Neuronal stem cell (in vitro differentiated cells): ENCODE data around the gene ENOX1.

Experiments
- DNase-seq: peaks from one replicate; pipeline ENCODE4 v3.0.0-alpha.2; 2013; ENCODE audit warnings: low spot score
- H2AFZ ChIP-seq: one replicate; pipeline ENCODE4 v1.6.1; 2013; ENCODE audit warnings: mild to moderate bottlenecking, low read length, inconsistent platforms
- H2AK5ac ChIP-seq: 2 replicates; pipeline ENCODE4 v1.6.1; 2013; ENCODE audit warnings: low read depth, mild to moderate bottlenecking, inconsistent platforms, low read length, moderate library complexity, mixed read lengths
- H2BK120ac ChIP-seq: 2 replicates; pipeline ENCODE4 v1.6.1; 2013; ENCODE audit warnings: low read depth, mild to moderate bottlenecking, inconsistent platforms, low read length, moderate library complexity, mixed read lengths
- H2BK12ac ChIP-seq: one replicate; pipeline ENCODE4 v1.6.1; 2013; ENCODE audit warnings: low read length, inconsistent platforms
- H2BK15ac ChIP-seq: 2 replicates; pipeline ENCODE4 v1.6.1; 2013; ENCODE audit warnings: mild to moderate bottlenecking, low read length, inconsistent platforms, mixed read lengths
- H2BK5ac ChIP-seq: one replicate; pipeline ENCODE4 v1.6.1; 2013; ENCODE audit warnings: inconsistent platforms, mild to moderate bottlenecking, low read length, moderate library complexity
- H3K14ac ChIP-seq: one replicate; pipeline ENCODE4 v1.6.1; 2013; ENCODE audit warnings: low read length, inconsistent platforms
- H3K18ac ChIP-seq: 2 replicates; pipeline ENCODE4 v1.6.1; 2013; ENCODE audit warnings: low read length, inconsistent platforms
- H3K23ac ChIP-seq: 2 replicates; pipeline ENCODE4 v1.6.1; 2013; ENCODE audit warnings: low read depth, mild to moderate bottlenecking, mixed read lengths, low read length, inconsistent platforms; ENCODE audit not compliant: poor library complexity
- H3K27ac ChIP-seq: replicated peaks from 3 replicates; pipeline ENCODE4 v1.5.1; 2013; ENCODE audit warnings: low read length, inconsistent platforms
- H3K27me3 ChIP-seq, 3 experiments: 2 replicates each; pipeline ENCODE4 v1.6.1; 2013; ENCODE audit warnings: low read length in 3 of 3, mild to moderate bottlenecking in 2 of 3, inconsistent platforms in 1 of 3, low read depth in 1 of 3, mixed read lengths in 1 of 3, moderate library complexity in 1 of 3; ENCODE audit not compliant: control insufficient read depth in 3 of 3, insufficient read depth in 3 of 3
- H3K36me3 ChIP-seq, 2 donors: replicated peaks in 1 of 2; 2 replicates each; pipeline ENCODE4 v1.6.1; 2013; ENCODE audit warnings: low read length in 2 of 2; ENCODE audit not compliant: control insufficient read depth in 2 of 2, insufficient read depth in 2 of 2
- H3K4ac ChIP-seq: 2 replicates; pipeline ENCODE4 v1.6.1; 2013; ENCODE audit warnings: inconsistent platforms, mild to moderate bottlenecking, low read length, moderate library complexity
- H3K4me1 ChIP-seq, 2 donors: 1 replicate in 1 of 2; 2 replicates in 1 of 2; pipeline ENCODE4 v1.6.1; 2013; ENCODE audit warnings: low read length in 2 of 2, low read depth in 1 of 2; ENCODE audit not compliant: control insufficient read depth in 2 of 2, insufficient read depth in 1 of 2
- H3K4me2 ChIP-seq: one replicate; pipeline ENCODE4 v1.6.1; 2013; ENCODE audit warnings: mild to moderate bottlenecking, low read length, inconsistent platforms; ENCODE audit not compliant: insufficient read depth, poor library complexity, severe bottlenecking
- H3K4me3 ChIP-seq, 2 donors: 2 replicates each; pipeline ENCODE4 v1.5.1; 2013; ENCODE audit warnings: low read length in 2 of 2, mild to moderate bottlenecking in 2 of 2, inconsistent platforms in 1 of 2, moderate library complexity in 1 of 2
- H3K79me1 ChIP-seq: one replicate; pipeline ENCODE4 v1.6.1; 2013; ENCODE audit warnings: low read depth, mild to moderate bottlenecking, inconsistent platforms, low read length, moderate library complexity
- H3K9ac ChIP-seq: one replicate; pipeline ENCODE4 v1.6.1; 2013; ENCODE audit warnings: mild to moderate bottlenecking, low read depth, low read length, inconsistent platforms; ENCODE audit not compliant: poor library complexity
- H3K9me3 ChIP-seq, 2 donors: replicated peaks in 1 of 2; 2 replicates each; pipeline versions ENCODE3 to v1.6.1; 2013; ENCODE audit warnings: low read length in 2 of 2, mild to moderate bottlenecking in 2 of 2, inconsistent platforms in 1 of 2, low read depth in 1 of 2, mixed read lengths in 1 of 2, moderate library complexity in 1 of 2; ENCODE audit not compliant: control insufficient read depth in 2 of 2, insufficient read depth in 1 of 2
- H4K8ac ChIP-seq: one replicate; pipeline ENCODE4 v1.6.1; 2013; ENCODE audit warnings: low read depth, mild to moderate bottlenecking, inconsistent platforms, low read length, moderate library complexity
- H4K91ac ChIP-seq: one replicate; pipeline ENCODE4 v1.6.1; 2013; ENCODE audit warnings: low read length, low read depth, mild to moderate bottlenecking, inconsistent platforms; ENCODE audit not compliant: poor library complexity
- WGBS, 2 donors: extraction: QIAGEN DNeasy Blood & Tissue Kit; methylation state at CpG; one replicate each; pipeline ENCODE4 v1.1.7; 2013; ENCODE audit warnings: missing lambda C conversion rate in 2 of 2, mixed read lengths in 1 of 2; ENCODE audit not compliant: insufficient read length in 2 of 2, insufficient replicate concordance in 1 of 2; ENCODE audit errors: extremely low coverage in 2 of 2; 5-methylcytosine and 5-hydroxymethylcytosine counted together

Gene ENOX1

DNA sequence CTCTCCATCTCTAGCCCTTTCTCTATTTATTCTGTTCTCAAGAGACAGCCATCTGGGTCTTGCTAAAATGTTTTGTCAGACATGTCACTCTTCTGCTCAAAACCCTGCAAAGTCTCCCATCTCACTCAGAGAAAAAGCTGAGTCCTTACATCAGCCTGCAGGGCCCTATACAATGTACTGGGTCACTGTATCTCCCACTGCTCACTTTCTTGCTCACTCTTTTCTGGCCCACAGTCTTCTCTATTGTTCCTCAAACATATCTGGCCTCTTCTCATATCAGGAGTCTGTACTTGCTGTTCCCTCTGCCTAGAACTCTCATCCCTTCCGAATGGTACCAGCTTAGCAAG lies 189.2 kb downstream of the ENOX1 start:
- DNase-seq = no peak
- Histone ChIP-seq H3K4ac (no peak overlapping the region), H2BK120ac (no peak overlapping the region), H3K79me1 (no peaks in the 10 kb centered on the region), H4K91ac (no peak overlapping the region), H3K4me1 (peaks cover 0 to 8% of the 10 kb centered on the region in 2 donors), H3K36me3 (no peaks in the 10 kb centered on the region), H3K27ac (no peak overlapping the region), H3K9ac (no peak overlapping the region), H3K4me3 (no peak overlapping the region), H3K9me3 (peaks cover 0 to 2% of the 10 kb centered on the region in 2 donors), H3K27me3 (no peaks in the 10 kb centered on the region), H3K18ac (no peak overlapping the region), H2BK5ac (no peak overlapping the region), H2BK12ac (no peak overlapping the region), H2AK5ac (no peak overlapping the region), H3K23ac (no peak overlapping the region), H3K14ac (no peak overlapping the region), H4K8ac (no peak overlapping the region), H3K4me2 (no peak overlapping the region), H2BK15ac (no peak overlapping the region), H2AFZ (no peak overlapping the region)
- WGBS, 2 donors = no CpG with 5 or more reads among the region's 1 CpG

DNA sequence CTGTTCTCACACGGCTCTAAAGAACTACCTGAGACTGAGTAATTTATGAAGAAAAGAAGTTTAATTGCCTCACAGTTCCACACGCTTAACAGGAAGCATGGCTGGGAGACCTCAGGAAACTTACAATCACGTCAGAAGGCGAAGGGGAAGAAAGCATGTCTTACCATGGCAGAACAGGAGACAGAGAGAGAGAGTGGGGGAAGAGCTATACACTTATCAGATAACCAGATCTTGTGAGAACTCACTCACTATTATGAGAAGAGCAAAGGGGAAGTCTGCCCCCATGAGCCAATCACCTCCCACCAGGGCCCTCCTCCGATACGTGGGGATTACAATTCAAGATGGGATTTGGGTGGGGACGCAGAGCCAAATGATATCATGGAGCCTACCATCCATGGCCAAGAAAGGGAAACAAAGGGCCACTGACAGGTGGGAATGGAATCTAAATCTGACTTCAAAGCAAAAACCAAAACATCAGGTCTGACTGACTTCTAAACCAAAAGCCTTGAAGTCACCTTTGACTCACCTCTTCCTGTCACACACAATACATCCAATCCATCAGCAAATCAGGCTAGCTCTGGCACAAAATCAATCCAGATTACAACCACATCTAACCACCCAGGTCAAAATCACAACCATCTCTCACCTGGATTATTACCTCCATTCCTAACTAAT lies 189.7 kb downstream of the ENOX1 start:
- Histone ChIP-seq H3K4me1 (peaks cover 0 to 8% of the 10 kb centered on the region in 2 donors), H2BK5ac (no peak overlapping the region), H2AK5ac (no peak overlapping the region), H3K18ac (no peak overlapping the region), H3K14ac (no peak overlapping the region), H3K79me1 (no peaks in the 10 kb centered on the region), H2BK15ac (no peak overlapping the region), H3K4ac (no peak overlapping the region), H3K27ac (no peak overlapping the region), H2BK120ac (no peak overlapping the region), H2AFZ (no peak overlapping the region), H3K23ac (no peak overlapping the region), H3K9me3 (peaks cover 0 to 2% of the 10 kb centered on the region in 2 donors), H3K9ac (no peak overlapping the region), H3K4me3 (no peak overlapping the region), H4K91ac (no peak overlapping the region), H3K27me3 (no peaks in the 10 kb centered on the region), H4K8ac (no peak overlapping the region), H2BK12ac (no peak overlapping the region), H3K4me2 (no peak overlapping the region), H3K36me3 (no peaks in the 10 kb centered on the region)
- WGBS, 2 donors = no CpG with 5 or more reads among the region's 7 CpGs
- no peak for DNase-seq

DNA sequence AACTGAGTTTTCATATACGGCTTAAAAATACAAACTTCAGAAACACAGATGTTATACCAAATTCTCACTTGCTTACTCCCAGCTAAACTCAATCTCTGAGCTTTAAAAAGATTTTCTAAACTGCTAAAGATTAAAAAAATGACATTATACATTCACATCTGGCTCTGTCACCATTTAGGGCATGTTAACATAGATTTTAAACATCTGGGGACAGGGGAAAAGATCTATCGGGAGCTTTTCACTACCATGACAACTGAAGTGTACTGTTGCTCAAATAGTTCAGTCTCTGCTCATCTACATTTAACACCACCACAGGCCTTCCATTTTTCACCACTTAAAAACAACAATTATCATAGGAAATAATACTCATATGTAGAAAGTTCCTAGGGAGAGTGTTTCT lies 190.8 kb downstream of the ENOX1 start:
- H3K4ac ChIP-seq = no peak overlapping the region
- H3K14ac ChIP-seq = no peak overlapping the region
- no peak overlapping the region for H2BK120ac ChIP-seq
- H2AK5ac ChIP-seq = no peak overlapping the region
- H3K23ac ChIP-seq = no peak overlapping the region
- H3K79me1 ChIP-seq = no peaks in the 10 kb centered on the region
- no peak overlapping the region for H2AFZ ChIP-seq
- H3K36me3 ChIP-seq = no peaks in the 10 kb centered on the region
- no peak overlapping the region for H3K4me3 ChIP-seq
- H3K4me2 ChIP-seq = no peak overlapping the region
- peaks cover 0 to 2% of the 10 kb centered on the region in 2 donors for H3K4me1 ChIP-seq
- no peaks in the 10 kb centered on the region for H3K27me3 ChIP-seq
- H3K9ac ChIP-seq = no peak overlapping the region
- H4K91ac ChIP-seq = no peak overlapping the region
- H3K9me3 ChIP-seq = peaks cover 0 to 2% of the 10 kb centered on the region in 2 donors
- WGBS, 2 donors = no CpG with 5 or more reads among the region's 2 CpGs
- no peak overlapping the region for H4K8ac ChIP-seq
- no peak overlapping the region for H3K27ac ChIP-seq
- DNase-seq = no peak
- no peak overlapping the region for H2BK5ac ChIP-seq
- H2BK12ac ChIP-seq = no peak overlapping the region
- no peak overlapping the region for H3K18ac ChIP-seq
- H2BK15ac ChIP-seq = no peak overlapping the region

DNA sequence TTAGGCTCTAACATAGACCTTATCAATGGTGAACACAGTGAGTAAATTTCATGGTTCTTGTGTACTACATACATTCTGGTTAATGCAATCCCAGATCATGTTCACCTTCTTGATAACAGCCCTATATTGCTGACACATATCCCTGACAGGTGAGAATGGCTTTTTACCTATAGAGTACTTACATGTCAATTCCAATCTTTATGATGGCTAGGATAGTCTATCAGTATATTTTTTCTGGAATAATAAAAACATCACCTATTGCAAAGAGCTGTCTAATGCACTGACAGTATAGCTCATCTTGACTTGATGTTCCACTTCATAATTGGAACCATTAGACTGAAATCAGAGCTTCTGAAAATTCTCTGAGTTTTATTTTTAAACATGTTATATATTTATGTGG lies 199.4 kb downstream of the ENOX1 start:
- Histone ChIP-seq H2AFZ (no peak overlapping the region), H3K27me3 (no peaks in the 10 kb centered on the region), H3K18ac (no peak overlapping the region), H4K8ac (no peak overlapping the region), H2AK5ac (no peak overlapping the region), H2BK5ac (no peak overlapping the region), H3K79me1 (no peaks in the 10 kb centered on the region), H2BK12ac (no peak overlapping the region), H3K14ac (no peak overlapping the region), H3K4me2 (no peak overlapping the region), H4K91ac (no peak overlapping the region), H3K9me3 (no peaks in the 10 kb centered on the region), H3K4me3 (no peak overlapping the region), H2BK15ac (no peak overlapping the region), H2BK120ac (no peak overlapping the region), H3K27ac (no peak overlapping the region), H3K4ac (no peak overlapping the region), H3K9ac (no peak overlapping the region), H3K4me1 (no peaks in the 10 kb centered on the region), H3K36me3 (no peaks in the 10 kb centered on the region), H3K23ac (no peak overlapping the region)
- DNase-seq = no peak
